Muscle of arm (tissue), 12 donors: ENCODE measurements around the gene DMPK. TPM values are rescaled to one million over a fixed set of nuclear protein-coding genes. Genes with fewer than 3 reads are reported as not detected.

Source experiments
- DNase-seq: peaks from one replicate; pipeline ENCODE4 v3.0.0-alpha.2; 2013
- polyA plus RNA-seq, 12 donors: library from polyadenylated mRNA; unstranded; fragments of 120-200 nt; gene quantifications; one replicate each; pipeline ENCODE4 v1.2.1, GENCODE V29; 2013; ENCODE audit not compliant: insufficient read length in 12 of 12

Gene DMPK
- polyA plus RNA-seq, 12 donors: 161 to 353 (median 263) TPM; not detected in 1

GRCh38 chr19:45791744-45792469 is 9.6 kb upstream of the DMPK start:
- no peak for DNase-seq

- DNase-seq: no peak
Measured at GRCh38 chr19:45790942-45791341, 8.7 kb upstream of the DMPK start.

DNA sequence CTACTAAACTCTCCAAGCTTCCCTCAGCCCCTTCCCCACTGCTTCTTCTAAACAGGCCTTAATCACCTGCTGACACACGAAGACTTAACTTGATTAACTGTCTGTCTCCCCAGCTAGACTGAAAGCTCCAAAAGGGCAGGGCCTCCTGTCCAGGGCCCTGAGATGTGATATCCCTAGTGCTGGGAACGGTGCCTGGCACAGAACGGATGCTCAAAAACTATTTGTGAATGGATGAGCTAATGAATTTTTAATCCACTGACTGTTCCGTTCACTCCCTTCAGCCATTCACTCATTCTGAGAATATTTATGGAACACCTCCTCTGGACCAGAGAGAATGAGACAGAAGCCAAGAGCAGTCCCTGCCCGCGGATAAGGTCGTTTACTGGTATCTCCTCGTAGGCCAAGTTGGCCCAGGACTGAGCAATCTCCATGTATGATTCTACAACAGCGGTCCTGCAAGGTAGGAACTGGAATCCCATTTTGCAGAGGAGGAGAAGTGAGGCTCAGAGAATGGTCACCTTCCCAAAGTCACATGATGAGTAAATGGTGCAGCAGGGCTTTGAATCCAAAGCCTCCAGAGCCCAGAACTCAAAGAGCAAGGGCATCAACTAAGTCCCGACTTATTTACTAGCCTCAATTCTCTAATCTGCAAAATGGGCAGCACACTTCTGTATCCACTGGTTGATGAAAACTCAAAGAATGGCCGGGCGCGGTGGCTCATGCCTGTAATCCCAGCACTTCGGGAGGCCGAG is 6.9 kb upstream of the DMPK start:
- no peak for DNase-seq

- no peak for DNase-seq
Measured at GRCh38 chr19:45786533-45786894, 4.2 kb upstream of the DMPK start.

DNA sequence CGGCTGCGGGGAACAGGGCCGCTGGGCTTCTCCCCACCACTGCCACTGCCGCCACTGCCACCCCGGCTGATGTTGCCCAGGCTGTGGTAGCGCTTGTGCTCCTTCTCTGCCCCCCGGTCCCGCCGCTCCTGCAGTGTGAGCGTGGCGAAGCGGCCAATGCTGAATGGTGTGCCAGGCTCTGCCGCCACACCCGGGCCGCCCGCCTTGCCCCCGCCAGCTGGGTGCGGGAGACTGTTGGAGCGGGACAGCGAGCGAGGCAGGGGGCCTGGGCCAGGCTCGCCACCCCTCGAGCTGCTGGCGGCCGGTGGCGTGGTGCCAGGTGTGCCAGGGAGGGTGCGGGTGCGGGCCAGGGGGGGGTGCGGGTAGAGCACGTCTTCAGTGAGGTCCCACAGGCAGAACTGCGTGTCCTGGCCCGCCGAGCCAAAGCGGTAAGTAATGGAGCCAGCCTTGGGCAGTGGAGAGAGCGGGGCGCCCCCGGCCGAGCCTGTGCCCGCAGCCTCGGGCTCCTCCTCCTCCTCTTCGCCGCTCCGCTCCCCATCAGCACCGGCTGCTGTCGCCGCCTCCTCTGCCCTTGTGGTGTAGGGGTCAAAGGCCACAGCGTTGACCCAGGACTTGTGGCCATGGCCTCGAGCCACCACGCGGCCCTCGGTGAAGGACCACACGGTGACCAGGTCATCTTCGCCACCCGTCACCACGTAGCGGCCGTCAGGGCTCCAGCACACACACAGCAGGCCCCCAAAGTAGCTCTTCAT is 3.7 kb upstream of the DMPK start:
- no peak for DNase-seq

- DNase-seq: no peak
Measured at GRCh38 chr19:45785097-45785496, 2.8 kb upstream of the DMPK start.

DNA sequence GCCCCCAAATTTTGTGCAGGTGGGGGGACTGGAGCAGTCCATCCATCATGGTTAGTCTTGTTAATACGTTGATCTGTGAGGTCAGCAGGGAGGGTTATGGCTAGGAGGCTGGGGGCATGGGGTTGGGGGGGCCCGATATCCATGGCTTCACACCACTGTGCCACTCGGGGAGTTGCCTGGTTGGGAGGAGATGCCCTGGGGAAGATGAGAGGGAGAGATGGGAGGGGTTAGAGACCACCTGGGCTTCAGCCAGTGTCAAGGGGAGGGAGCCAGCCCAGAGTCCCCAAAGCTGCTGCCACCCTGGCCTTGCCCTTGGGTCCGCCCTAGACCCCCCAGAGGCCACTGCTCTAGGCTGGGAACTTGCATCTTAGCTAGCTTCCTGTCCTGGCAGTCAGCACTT is 1.8 kb upstream of the DMPK start:
- no peak for DNase-seq

GRCh38 chr19:45782820-45783785 is 813 bp upstream of the DMPK start:
- DNase-seq: no peak

- DNase-seq: no peak
Measured at GRCh38 chr19:45781214-45782161, 802 bp downstream of the DMPK start.

GRCh38 chr19:45780448-45781213 is 1.7 kb downstream of the DMPK start:
- DNase-seq: no peak

- DNase-seq: no peak
Measured at GRCh38 chr19:45780146-45780447, 2.2 kb downstream of the DMPK start.

DNA sequence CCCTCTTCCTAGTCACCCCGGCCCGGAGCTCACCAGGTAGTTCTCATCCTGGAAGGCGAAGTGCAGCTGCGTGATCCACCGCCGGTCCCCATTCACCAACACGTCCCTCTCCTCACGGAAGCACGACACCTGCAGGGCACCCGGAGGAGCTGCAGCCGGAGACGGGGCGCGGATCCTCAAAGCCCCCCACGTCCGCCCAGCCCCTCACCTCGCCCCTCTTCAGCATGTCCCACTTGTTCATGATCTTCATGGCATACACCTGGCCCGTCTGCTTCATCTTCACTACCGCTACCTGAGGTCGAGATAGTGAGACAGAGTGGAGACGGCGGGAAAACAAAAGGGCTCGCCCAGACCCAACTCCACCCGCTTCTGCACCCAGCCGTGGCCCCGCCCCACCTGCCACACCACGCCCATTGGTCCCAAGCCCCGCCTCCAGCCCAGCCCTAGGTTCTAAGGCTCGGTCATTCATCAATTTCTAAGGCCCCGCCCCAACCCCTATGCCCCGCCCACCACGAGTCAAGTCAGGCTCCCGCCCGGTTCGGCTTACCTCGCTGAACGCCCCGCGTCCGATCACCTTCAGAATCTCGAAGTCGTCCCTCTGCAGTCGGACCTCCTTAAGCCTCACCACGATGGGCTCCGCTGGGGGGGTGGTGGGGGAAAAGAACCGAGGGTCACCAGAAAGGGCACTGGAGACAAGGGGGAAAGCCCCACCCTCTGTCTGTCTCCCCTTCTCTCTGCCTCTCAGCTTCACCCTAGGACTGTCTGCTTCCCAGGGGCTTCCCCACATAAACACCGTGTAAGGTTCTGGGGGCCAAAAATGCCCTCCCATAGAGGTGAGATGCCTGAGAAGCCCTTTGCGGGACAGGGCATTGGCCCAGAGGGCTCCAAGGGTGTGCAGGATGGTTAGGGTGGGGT is 2.8 kb downstream of the DMPK start:
- DNase-seq: no peak

DNA sequence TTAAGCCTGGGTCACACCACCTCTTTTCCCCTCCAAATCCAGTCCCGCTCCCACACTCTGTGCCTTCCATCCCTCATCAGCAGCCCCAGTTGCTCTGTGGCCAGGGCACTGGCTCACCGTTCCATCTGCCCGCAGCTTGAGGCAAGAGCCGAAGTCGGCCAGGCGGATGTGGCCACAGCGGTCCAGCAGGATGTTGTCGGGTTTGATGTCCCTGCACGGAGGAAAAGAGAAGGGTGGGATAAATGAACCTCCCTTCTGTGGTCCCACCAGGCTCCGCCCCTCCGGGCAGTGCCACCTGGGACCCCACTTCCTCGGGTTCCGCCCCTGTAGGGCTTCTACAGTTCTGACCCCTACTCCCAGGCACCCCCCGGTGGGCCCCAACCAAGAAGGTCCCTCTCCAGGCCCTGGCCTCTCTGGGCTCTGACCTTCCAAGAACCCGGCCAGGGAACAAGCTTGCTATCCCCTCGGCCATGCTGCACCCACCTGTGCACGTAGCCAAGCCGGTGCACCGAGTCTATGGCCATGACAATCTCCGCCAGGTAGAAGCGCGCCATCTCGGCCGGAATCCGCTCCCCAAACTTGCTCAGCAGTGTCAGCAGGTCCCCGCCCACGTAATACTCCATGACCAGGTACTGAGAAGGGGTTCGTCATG is 4.2 kb downstream of the DMPK start:
- DNase-seq: no peak

DNA sequence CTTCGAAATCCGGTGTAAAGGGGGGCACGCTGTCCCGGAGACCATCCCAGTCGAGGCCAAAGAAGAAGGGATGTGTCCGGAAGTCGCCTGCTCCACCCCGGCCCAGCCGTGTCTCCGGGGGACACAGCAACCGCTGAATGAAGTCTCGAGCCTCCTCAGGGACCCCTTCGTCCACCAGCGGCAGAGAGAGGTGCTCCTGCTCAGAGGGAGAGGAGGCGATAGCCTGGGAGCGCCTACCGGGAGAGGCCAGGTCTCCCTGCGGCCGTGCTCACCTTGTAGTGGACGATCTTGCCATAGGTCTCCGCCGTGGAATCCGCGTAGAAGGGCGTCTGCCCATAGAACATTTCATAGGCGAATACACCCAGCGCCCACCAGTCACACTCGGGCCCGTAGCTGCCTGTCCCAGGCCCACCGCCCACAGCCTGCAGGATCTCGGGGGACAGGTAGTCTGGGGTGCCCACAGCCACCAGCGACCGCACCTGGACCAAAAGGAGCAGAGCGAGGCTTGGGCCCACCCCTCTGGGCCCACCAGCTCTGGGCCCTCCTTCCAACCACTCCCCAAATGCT is 4.8 kb downstream of the DMPK start:
- DNase-seq: no peak

GRCh38 chr19:45774765-45775164 is 7.5 kb downstream of the DMPK start:
- DNase-seq: no peak

DNA sequence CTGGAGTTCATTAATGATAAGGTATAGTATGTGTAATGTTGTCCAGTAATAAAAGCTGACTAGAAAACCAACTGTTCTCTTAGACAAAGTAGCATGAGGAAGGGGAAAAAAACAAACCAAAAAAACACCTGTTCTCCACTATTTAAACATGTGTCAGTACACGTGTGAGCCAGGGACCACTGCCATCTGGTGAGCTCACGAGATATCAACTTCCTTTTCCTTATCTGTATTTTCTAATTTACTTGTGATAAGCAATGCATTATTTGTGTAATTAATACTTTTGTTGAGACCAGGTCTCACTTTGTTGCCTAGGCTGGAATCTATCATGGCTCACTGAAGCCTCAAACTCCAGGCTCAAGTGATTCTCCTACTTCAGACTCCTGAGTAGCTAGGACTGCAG is 8.9 kb downstream of the DMPK start:
- no peak for DNase-seq

- DNase-seq: no peak
Measured at GRCh38 chr19:45772912-45773311, 9.4 kb downstream of the DMPK start.
